Karpas-422 (cell line): Measurements from ENCODE around the gene LMCD1. TPM values are rescaled to one million over a fixed set of nuclear protein-coding genes. Genes with fewer than 3 reads are reported as not detected.

ENCODE experiments used
- DNase-seq: peaks from one replicate; pipeline ENCODE4 v3.0.0-alpha.2; 2015
- H2AFZ ChIP-seq: fragments of 200-600 bp; sonication (generic); 2 replicates; pipeline ENCODE4 v1.6.1; 2014; ENCODE audit warnings: antibody characterized with exemption, low read length, mixed read lengths
- H3K27ac ChIP-seq: fragments of 200-600 bp; sonication (generic); 2 replicates; pipeline ENCODE4 v1.5.1; 2014; ENCODE audit warnings: mild to moderate bottlenecking, low read length, moderate library complexity
- H3K27me3 ChIP-seq: fragments of 200-600 bp; sonication (generic); 2 replicates; pipeline ENCODE4 v1.6.1; 2014; ENCODE audit warnings: low read length, mixed read lengths
- H3K36me3 ChIP-seq: fragments of 200-600 bp; sonication (generic); 2 replicates; pipeline ENCODE4 v1.6.1; 2014; ENCODE audit warnings: low read length, mixed read lengths; ENCODE audit not compliant: insufficient read depth
- H3K4me1 ChIP-seq: fragments of 200-600 bp; sonication (generic); 2 replicates; pipeline ENCODE4 v1.6.1; 2014; ENCODE audit warnings: mild to moderate bottlenecking, low read length, mixed read lengths
- H3K4me2 ChIP-seq: fragments of 200-600 bp; sonication (generic); 2 replicates; pipeline ENCODE4 v1.6.1; 2014; ENCODE audit warnings: low read length, low read depth, mild to moderate bottlenecking; ENCODE audit not compliant: poor library complexity, severe bottlenecking
- H3K4me3 ChIP-seq: fragments of 200-600 bp; sonication (generic); 2 replicates; pipeline ENCODE4 v1.5.1; 2014; ENCODE audit warnings: mild to moderate bottlenecking, antibody characterized with exemption, low read length, mixed read lengths
- H3K79me2 ChIP-seq: fragments of 200-600 bp; sonication (generic); 2 replicates; pipeline ENCODE4 v1.6.1; 2014; ENCODE audit warnings: mild to moderate bottlenecking, low read length, mixed read lengths
- H3K9ac ChIP-seq: fragments of 200-600 bp; sonication (generic); 2 replicates; pipeline ENCODE4 v1.6.0; 2014; ENCODE audit warnings: low read length
- H3K9me2 ChIP-seq: fragments of 200-600 bp; sonication (generic), shearing (Covaris generic); replicated peaks from 2 replicates; pipeline ENCODE4 v1.6.0; 2014; ENCODE audit warnings: mild to moderate bottlenecking, low read length, moderate library complexity; ENCODE audit not compliant: insufficient read depth
- H3K9me3 ChIP-seq: fragments of 300-700, 200-600 bp; sonication (generic); 2 replicates; pipeline ENCODE4 v1.6.1; 2014; ENCODE audit warnings: low read length, mixed read lengths
- H4K20me1 ChIP-seq: fragments of 200-600 bp; sonication (generic); 2 replicates; pipeline ENCODE4 v1.6.1; 2014; ENCODE audit warnings: mild to moderate bottlenecking, antibody characterized with exemption, low read length, low read depth; ENCODE audit not compliant: insufficient read depth
- total RNA-seq: library from RNA; depleted of rRNA; stranded (reverse); fragments of >200 nt; shearing (Covaris generic); gene quantifications from 2 replicates; pipeline ENCODE4 v1.2.3, GENCODE V29; 2014; ENCODE audit warnings: low replicate concordance

The LMCD1 gene
- total RNA-seq, 1 experiment from 2014 or later = not detected

GRCh38 chr3:8492744-8493511 lies 8.7 kb upstream of the LMCD1 start:
- H2AFZ ChIP-seq = no peak overlapping the region
- no peaks in the 10 kb centered on the region for H3K9me2 ChIP-seq
- H3K27ac ChIP-seq = no peak overlapping the region
- no peak overlapping the region for H3K9ac ChIP-seq
- no peak for DNase-seq
- H3K4me3 ChIP-seq = no peak overlapping the region
- no peaks in the 10 kb centered on the region for H3K4me1 ChIP-seq
- H3K36me3 ChIP-seq = no peaks in the 10 kb centered on the region
- no peak overlapping the region for H3K4me2 ChIP-seq
- no peaks in the 10 kb centered on the region for H3K79me2 ChIP-seq
- no peaks in the 10 kb centered on the region for H3K9me3 ChIP-seq
- no peaks in the 10 kb centered on the region for H4K20me1 ChIP-seq
- H3K27me3 ChIP-seq = 0 out of 2 replicates have a peak, but pooled peaks cover 2% of the 10 kb centered on the region

GRCh38 chr3:8493744-8494143 lies 7.9 kb upstream of the LMCD1 start:
- Histone ChIP-seq H3K4me1 (no peaks in the 10 kb centered on the region), H3K79me2 (no peaks in the 10 kb centered on the region), H4K20me1 (no peaks in the 10 kb centered on the region), H3K4me3 (no peak overlapping the region), H3K27me3 (0 out of 2 replicates have a peak, but pooled peaks cover 2% of the 10 kb centered on the region), H3K9me3 (no peaks in the 10 kb centered on the region), H3K27ac (no peak overlapping the region), H3K4me2 (no peak overlapping the region), H3K9me2 (no peaks in the 10 kb centered on the region), H2AFZ (no peak overlapping the region), H3K36me3 (no peaks in the 10 kb centered on the region), H3K9ac (no peak overlapping the region)
- no peak for DNase-seq

- Histone ChIP-seq H3K4me1 (no peaks in the 10 kb centered on the region), H4K20me1 (no peaks in the 10 kb centered on the region), H3K4me3 (no peak overlapping the region), H3K36me3 (no peaks in the 10 kb centered on the region), H3K9ac (no peak overlapping the region), H3K27me3 (0 out of 2 replicates have a peak, but pooled peaks cover 2% of the 10 kb centered on the region), H3K4me2 (no peak overlapping the region), H2AFZ (no peak overlapping the region), H3K9me3 (no peaks in the 10 kb centered on the region), H3K27ac (no peak overlapping the region), H3K9me2 (no peaks in the 10 kb centered on the region), H3K79me2 (no peaks in the 10 kb centered on the region)
- DNase-seq = no peak
These were observed 7.3 kb upstream of the LMCD1 start for GRCh38 chr3:8494327-8494726.

GRCh38 chr3:8497582-8497981 lies 4.0 kb upstream of the LMCD1 start:
- no peak overlapping the region for H3K4me2 ChIP-seq
- no peaks in the 10 kb centered on the region for H3K36me3 ChIP-seq
- H3K4me3 ChIP-seq = no peak overlapping the region
- H3K9me3 ChIP-seq = no peaks in the 10 kb centered on the region
- no peaks in the 10 kb centered on the region for H4K20me1 ChIP-seq
- H3K4me1 ChIP-seq = no peaks in the 10 kb centered on the region
- no peak overlapping the region for H3K27ac ChIP-seq
- 0 out of 2 replicates have a peak, but pooled peaks cover 2% of the 10 kb centered on the region for H3K27me3 ChIP-seq
- DNase-seq = no peak
- H3K79me2 ChIP-seq = no peaks in the 10 kb centered on the region
- H3K9me2 ChIP-seq = no peaks in the 10 kb centered on the region
- no peak overlapping the region for H2AFZ ChIP-seq
- H3K9ac ChIP-seq = no peak overlapping the region

- Histone ChIP-seq H3K27ac (no peak overlapping the region), H3K9me3 (no peaks in the 10 kb centered on the region), H3K4me3 (no peak overlapping the region), H2AFZ (no peak overlapping the region), H3K4me1 (no peaks in the 10 kb centered on the region), H3K27me3 (0 out of 2 replicates have a peak, but pooled peaks cover 2% of the 10 kb centered on the region), H3K36me3 (no peaks in the 10 kb centered on the region), H3K79me2 (no peaks in the 10 kb centered on the region), H3K4me2 (no peak overlapping the region), H3K9ac (no peak overlapping the region), H4K20me1 (no peaks in the 10 kb centered on the region), H3K9me2 (no peaks in the 10 kb centered on the region)
- no peak for DNase-seq
These were observed 2.4 kb upstream of the LMCD1 start for GRCh38 chr3:8499181-8499611.

GRCh38 chr3:8500319-8500988 lies 1.2 kb upstream of the LMCD1 start:
- no peak overlapping the region for H3K9ac ChIP-seq
- no peaks in the 10 kb centered on the region for H3K9me3 ChIP-seq

GRCh38 chr3:8500989-8501370 lies 643 bp upstream of the LMCD1 start:
- Histone ChIP-seq H2AFZ (no peak overlapping the region), H3K4me2 (no peak overlapping the region), H3K9me3 (no peaks in the 10 kb centered on the region), H3K9me2 (no peaks in the 10 kb centered on the region), H3K4me1 (no peaks in the 10 kb centered on the region), H3K79me2 (no peaks in the 10 kb centered on the region), H3K36me3 (no peaks in the 10 kb centered on the region), H4K20me1 (no peaks in the 10 kb centered on the region), H3K27ac (no peak overlapping the region), H3K9ac (no peak overlapping the region), H3K27me3 (no peaks in the 10 kb centered on the region), H3K4me3 (no peak overlapping the region)
- DNase-seq = no peak

More at GRCh38 chr3:8500319-8500988, 1.2 kb upstream of the LMCD1 start:
- H4K20me1 ChIP-seq = no peaks in the 10 kb centered on the region
- H3K79me2 ChIP-seq = no peaks in the 10 kb centered on the region
- no peaks in the 10 kb centered on the region for H3K9me2 ChIP-seq
- no peak overlapping the region for H2AFZ ChIP-seq
- no peak overlapping the region for H3K4me3 ChIP-seq
- H3K36me3 ChIP-seq = no peaks in the 10 kb centered on the region
- H3K27me3 ChIP-seq = no peaks in the 10 kb centered on the region
- no peaks in the 10 kb centered on the region for H3K4me1 ChIP-seq
- no peak overlapping the region for H3K27ac ChIP-seq
- no peak for DNase-seq
- H3K4me2 ChIP-seq = no peak overlapping the region

- Histone ChIP-seq H3K4me2 (no peak overlapping the region), H2AFZ (no peak overlapping the region), H3K9me2 (no peaks in the 10 kb centered on the region), H3K27ac (no peak overlapping the region), H3K79me2 (no peaks in the 10 kb centered on the region), H3K9me3 (no peaks in the 10 kb centered on the region), H3K36me3 (no peaks in the 10 kb centered on the region), H3K4me3 (no peak overlapping the region), H3K9ac (no peak overlapping the region), H4K20me1 (no peaks in the 10 kb centered on the region), H3K27me3 (no peaks in the 10 kb centered on the region), H3K4me1 (no peaks in the 10 kb centered on the region)
- no peak for DNase-seq
These were observed 1.8 kb downstream of the LMCD1 start for GRCh38 chr3:8503461-8503860.
